Measurements from ENCODE around the gene RGS12.

The RGS12 gene

GRCh38 chr4:3291969-3292570, 751 bp upstream of the RGS12 start:
- Histone ChIP-seq H3K9me3 (no peaks in the 10 kb centered on the region), H3K36me3 (no peaks in the 10 kb centered on the region), H3K27me3 (peaks cover 0 to 14% of the 10 kb centered on the region in 2 donors), H3K4me3 (peak overlapping the region; percentile 82 to 83), H3K27ac (peak overlapping the region; percentile 94 to 96), H3K4me1 (peaks cover 0 to 22% (median 17%) of the 10 kb centered on the region in 4 donors)
- peak; percentile 54 to 85 for DNase-seq
- intact Hi-C loops (cut with DNase I; ENCODE audit: low total_unique reads) = no loop called here
- no peak for TF ChIP-seq CTCF (IDR thresholded peaks at IDR 0.05)

DNA sequence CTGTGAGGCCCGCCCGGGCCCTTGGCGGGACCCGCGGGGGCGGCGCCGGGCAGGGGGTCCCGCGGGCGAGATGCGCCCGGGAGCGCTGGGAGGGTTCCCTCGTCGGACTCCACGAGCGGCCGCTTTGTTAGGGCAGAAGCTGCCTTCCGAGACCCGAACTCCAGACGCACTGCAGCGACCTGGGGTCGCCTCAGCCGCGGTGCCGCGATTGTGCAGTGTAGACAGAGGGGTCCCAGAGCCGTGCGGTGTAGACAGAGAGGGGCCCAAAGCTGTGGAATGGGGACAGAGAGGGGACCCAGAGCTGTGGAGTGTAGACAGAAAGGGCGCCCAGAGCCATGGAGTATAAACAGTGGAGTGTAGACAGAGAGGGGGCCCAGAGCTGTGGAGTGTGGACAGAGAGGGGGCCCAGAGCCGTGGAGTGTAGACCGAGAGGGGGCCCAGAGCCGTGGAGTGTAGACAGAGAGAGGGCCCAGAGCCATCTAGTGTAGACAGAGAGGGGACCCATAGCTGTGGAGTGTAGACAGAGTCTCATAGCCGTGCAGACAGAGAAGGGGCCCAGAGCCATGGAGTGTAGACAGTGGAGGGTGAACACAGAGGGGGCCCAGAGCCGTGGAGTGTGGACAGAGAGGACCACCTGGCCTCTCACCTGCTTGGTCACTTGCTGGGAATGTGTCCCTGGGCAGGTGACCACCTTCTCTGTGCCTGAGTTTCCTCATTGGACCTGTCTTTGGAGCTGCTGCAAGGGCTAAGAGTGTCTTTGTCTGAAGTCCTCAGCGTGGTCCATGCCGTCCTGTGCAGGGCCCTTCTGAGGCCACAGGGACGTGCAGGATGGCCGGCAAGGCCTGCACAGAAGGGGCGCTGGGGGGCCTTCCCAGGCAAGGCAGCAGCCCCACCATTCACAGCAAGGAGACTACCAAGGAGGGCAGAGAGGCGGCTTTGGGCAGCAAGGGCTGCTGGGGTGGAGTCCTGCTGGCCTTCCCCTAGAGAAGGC, 875 bp downstream of the RGS12 start:
- no peak for TF ChIP-seq CTCF (IDR thresholded peaks at IDR 0.05)
- H3K4me3 ChIP-seq = peak overlapping the region; percentile 82 to 83
- no peak for DNase-seq
- H3K36me3 ChIP-seq = no peaks in the 10 kb centered on the region
- peak overlapping the region; percentile 84 to 94 for H3K27ac ChIP-seq
- no peaks in the 10 kb centered on the region for H3K27me3 ChIP-seq
- peaks cover 0 to 4% (median 0%) of the 10 kb centered on the region in 3 donors for H3K9me3 ChIP-seq
- H3K4me1 ChIP-seq = peaks cover 0 to 22% (median 17%) of the 10 kb centered on the region in 4 donors
- intact Hi-C loops (cut with DNase I; ENCODE audit: low total_unique reads) = no loop called here

DNA sequence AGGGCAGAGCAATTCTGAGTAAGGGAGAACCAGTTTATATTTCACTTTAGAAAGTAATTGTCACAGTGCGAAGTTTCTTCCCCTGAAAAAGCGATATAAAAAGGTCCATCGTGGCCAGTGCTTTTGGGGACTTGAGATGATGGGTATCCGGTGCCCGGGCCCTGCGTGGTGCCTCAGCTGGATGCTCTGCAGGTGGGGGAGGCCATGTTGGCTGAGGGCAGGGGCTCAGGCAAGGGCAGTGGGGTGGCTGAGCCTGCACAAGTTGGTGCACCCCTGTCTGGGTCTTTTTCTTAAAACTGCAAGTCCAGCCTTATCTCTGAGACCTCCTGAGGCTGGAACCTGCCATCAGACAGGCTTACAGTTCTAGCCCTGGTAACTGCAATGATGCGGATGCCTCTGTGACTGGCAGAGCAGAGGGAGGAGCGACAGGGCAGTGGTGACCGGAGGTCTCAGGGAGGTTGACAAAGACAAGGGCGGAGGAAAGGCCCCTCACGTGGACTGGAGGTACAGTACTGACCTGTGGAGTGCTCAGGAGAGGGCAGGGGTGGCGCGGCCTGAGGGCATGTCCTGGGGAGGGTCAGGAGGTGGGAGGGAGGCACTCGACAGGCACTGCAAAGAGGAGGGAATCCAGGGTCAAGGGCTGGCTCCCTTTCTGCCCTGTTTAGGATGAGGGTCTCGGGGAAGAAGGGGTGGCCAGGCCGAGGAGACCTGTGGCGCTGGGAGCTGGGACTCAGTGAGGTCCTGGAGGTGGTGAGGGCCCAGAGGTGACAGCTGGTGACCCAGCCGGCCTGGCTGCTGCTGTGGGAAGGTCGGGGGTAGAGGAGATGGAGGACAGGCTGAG, 1.8 kb downstream of the RGS12 start:
- no peak for DNase-seq
- H3K27ac ChIP-seq = peak overlapping the region; percentile 84 to 94
- intact Hi-C loops (cut with DNase I; ENCODE audit: low total_unique reads) = no loop called here

DNA sequence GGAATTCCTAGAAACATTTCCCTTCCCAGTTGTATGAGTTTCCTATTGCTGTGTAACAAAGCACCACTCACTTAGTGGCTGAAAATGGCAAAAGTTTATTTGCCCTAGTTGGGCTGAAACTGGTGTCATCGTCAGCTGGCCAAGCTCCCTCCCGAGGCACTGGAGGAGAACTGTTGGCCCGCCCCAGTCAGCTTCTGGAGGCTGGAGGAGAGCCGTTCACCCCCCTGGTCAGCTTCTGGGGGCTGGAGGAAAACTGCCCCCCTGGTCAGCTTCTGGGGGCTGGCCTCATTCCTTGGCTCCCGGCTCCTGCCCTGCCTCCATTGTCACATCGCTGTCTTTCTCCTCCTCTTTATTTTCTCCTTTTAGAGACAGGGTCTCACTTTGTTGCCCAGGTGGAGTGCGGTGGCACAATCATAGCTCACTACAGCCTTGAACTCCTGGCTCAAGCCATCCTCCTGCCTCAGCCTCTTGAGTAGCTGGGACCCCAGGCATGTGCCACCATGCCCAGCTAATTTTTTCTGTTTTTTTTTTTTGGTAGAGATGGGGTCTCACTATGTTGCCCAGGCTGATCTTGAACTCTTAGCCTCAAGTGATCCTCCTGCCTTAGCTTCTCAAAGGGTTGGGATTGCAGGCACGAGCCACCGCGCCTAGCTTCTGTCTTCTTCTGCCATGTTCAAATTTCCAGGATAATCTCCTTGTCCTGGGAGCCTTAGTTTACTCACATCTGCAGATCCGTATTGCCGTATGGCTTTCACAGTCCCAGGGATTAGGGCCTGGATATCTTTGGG, 3.2 kb downstream of the RGS12 start:
- intact Hi-C loops (cut with DNase I; ENCODE audit: low total_unique reads) = no loop called here

More for the DNA sequence above, 1.8 kb downstream of the RGS12 start:
- Histone ChIP-seq H3K4me3 (no peak overlapping the region), H3K36me3 (no peaks in the 10 kb centered on the region), H3K27me3 (no peaks in the 10 kb centered on the region), H3K9me3 (peaks cover 0 to 4% (median 0%) of the 10 kb centered on the region in 3 donors), H3K4me1 (peaks cover 0 to 24% (median 17%) of the 10 kb centered on the region in 4 donors)
- no peak for TF ChIP-seq CTCF (IDR thresholded peaks at IDR 0.05)

More for the DNA sequence above, 3.2 kb downstream of the RGS12 start:
- Histone ChIP-seq H3K36me3 (no peaks in the 10 kb centered on the region), H3K4me1 (peaks cover 0 to 29% (median 15%) of the 10 kb centered on the region in 4 donors), H3K4me3 (no peak overlapping the region), H3K27me3 (no peaks in the 10 kb centered on the region), H3K9me3 (peaks cover 0 to 4% (median 0%) of the 10 kb centered on the region in 3 donors), H3K27ac (no peak overlapping the region)
- TF ChIP-seq CTCF (IDR thresholded peaks at IDR 0.05) = no peak
- peak in 1 of 2 donors; percentile 5 for DNase-seq

All from tibial artery (tissue), 4 donors.